HEK293 (cell line): Measurements from ENCODE around the gene TRAPPC1.

Experiments used
- CTCF ChIP-seq: fragments of 450-650 bp; formaldehyde crosslinking; IDR thresholded peaks from 2 replicates; pipeline ENCODE4 v1.5.1; 2016; ENCODE audit warnings: missing biosample characterization, missing genetic modification characterization
- KLF16 ChIP-seq: fragments of 450-650 bp; formaldehyde crosslinking; IDR thresholded peaks from 2 replicates; pipeline ENCODE4 v1.5.1; 2017; ENCODE audit warnings: missing biosample characterization, missing genetic modification characterization
- SALL2 ChIP-seq: fragments of 450-650 bp; formaldehyde crosslinking; IDR thresholded peaks from 2 replicates; pipeline ENCODE4 v1.5.0; 2017; ENCODE audit warnings: missing biosample characterization, mild to moderate bottlenecking, missing genetic modification characterization, borderline replicate concordance
- ZNF24 ChIP-seq: fragments of 450-650 bp; formaldehyde crosslinking; IDR thresholded peaks from 2 replicates; pipeline ENCODE4 v1.5.1; 2016; ENCODE audit warnings: missing biosample characterization, missing genetic modification characterization
- ZNF266 ChIP-seq: fragments of 450-650 bp; formaldehyde crosslinking; IDR thresholded peaks from 2 replicates; pipeline ENCODE4 v1.5.1; 2016; ENCODE audit warnings: missing biosample characterization, missing genetic modification characterization, low read depth
- ZNF292 ChIP-seq: fragments of 450-650 bp; formaldehyde crosslinking; IDR thresholded peaks from 2 replicates; pipeline ENCODE4 v1.5.1; 2016; ENCODE audit warnings: low read depth, missing biosample characterization, missing genetic modification characterization, borderline replicate concordance
- ZNF302 ChIP-seq: fragments of 450-650 bp; formaldehyde crosslinking; IDR thresholded peaks from 2 replicates; pipeline ENCODE4 v1.5.1; 2016; ENCODE audit warnings: missing biosample characterization, missing genetic modification characterization, low read depth
- ZNF366 ChIP-seq: fragments of 450-650 bp; formaldehyde crosslinking; conservative IDR thresholded peaks from 2 replicates; pipeline ENCODE4 v1.5.1; 2016; ENCODE audit warnings: missing biosample characterization, missing genetic modification characterization
- ZNF549 ChIP-seq: fragments of 450-650 bp; IDR thresholded peaks from 2 replicates; pipeline ENCODE4 v1.5.1; 2018; ENCODE audit warnings: missing biosample characterization, missing genetic modification characterization, mild to moderate bottlenecking, inconsistent platforms, moderate library complexity
- ZNF707 ChIP-seq: fragments of 450-650 bp; formaldehyde crosslinking; IDR thresholded peaks from 2 replicates; pipeline ENCODE4 v1.5.1; 2016; ENCODE audit warnings: missing biosample characterization, missing genetic modification characterization
- ZNF843 ChIP-seq: fragments of 450-650 bp; formaldehyde crosslinking; IDR thresholded peaks from 2 replicates; pipeline ENCODE4 v1.5.1; 2016; ENCODE audit warnings: missing biosample characterization, missing genetic modification characterization
- ZSCAN23 ChIP-seq: fragments of 450-650 bp; formaldehyde crosslinking; IDR thresholded peaks from 2 replicates; pipeline ENCODE4 v1.5.1; 2016; ENCODE audit warnings: missing biosample characterization, missing genetic modification characterization
- TF ChIP-seq, protein P1 (sequence below): fragments of 450-650 bp; formaldehyde crosslinking; IDR thresholded peaks from 2 replicates; pipeline ENCODE4 v1.5.1; 2016; ENCODE audit warnings: missing biosample characterization, missing genetic modification characterization

DNA sequence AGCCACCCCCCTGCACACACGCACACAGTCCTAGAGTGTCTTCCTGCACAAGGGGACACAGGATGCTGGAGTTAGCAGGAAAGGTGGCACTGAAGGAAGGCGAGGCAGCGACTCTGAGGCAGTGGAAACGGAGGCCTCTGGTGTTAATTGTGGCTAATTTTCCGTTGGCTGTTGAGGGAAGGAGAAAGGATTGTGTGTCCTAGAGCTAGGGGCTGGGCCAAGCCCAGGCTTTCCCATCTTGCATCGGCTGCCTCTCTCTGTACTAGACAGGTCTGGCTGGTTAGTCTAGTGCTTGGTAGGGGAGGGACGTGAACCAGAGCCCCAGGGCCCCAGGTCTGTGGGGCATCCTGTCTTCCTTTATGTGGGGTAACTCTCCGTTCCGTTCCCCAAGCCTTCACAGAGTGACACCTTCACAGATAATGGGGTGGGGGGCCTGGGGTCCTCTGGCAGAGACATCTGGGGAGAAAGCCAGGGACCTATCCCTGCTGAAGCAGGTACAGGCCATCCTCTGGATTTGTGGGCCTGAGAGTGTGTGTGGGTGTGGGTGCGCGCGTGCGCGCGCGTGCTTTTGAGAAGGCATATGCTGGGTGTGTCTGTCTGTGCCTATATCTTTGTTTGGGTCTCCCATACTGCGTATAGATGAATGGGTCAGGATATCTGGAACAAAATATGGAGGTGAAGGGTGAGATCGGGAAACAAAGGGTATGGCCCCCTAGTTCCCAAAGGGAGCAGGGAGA is 43.4 kb downstream of the TRAPPC1 start, which contains the start of gene CHD3:
- TF ChIP-seq ZNF549 (tag by site-specific recombination) (no peak), ZNF302 (tag by site-specific recombination) (no peak), ZNF843 (no peak), ZNF292 (tag by site-specific recombination) (no peak), KLF16 (no peak), CTCF (no peak), ZNF366 (no peak), ZSCAN23 (tag by site-specific recombination) (no peak), ZNF707 (tag by site-specific recombination) (no peak), SALL2 (tag by site-specific recombination) (no peak), ZNF24 (no peak), ZNF266 (tag by site-specific recombination) (no peak)
- TF ChIP-seq, protein P1, sequence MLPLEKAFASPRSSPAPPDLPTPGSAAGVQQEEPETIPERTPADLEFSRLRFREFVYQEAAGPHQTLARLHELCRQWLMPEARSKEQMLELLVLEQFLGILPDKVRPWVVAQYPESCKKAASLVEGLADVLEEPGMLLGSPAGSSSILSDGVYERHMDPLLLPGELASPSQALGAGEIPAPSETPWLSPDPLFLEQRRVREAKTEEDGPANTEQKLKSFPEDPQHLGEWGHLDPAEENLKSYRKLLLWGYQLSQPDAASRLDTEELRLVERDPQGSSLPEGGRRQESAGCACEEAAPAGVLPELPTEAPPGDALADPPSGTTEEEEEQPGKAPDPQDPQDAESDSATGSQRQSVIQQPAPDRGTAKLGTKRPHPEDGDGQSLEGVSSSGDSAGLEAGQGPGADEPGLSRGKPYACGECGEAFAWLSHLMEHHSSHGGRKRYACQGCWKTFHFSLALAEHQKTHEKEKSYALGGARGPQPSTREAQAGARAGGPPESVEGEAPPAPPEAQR (tag by site-specific recombination): no peak
